Measurements from ENCODE around the gene SRF.

Gene SRF

DNA sequence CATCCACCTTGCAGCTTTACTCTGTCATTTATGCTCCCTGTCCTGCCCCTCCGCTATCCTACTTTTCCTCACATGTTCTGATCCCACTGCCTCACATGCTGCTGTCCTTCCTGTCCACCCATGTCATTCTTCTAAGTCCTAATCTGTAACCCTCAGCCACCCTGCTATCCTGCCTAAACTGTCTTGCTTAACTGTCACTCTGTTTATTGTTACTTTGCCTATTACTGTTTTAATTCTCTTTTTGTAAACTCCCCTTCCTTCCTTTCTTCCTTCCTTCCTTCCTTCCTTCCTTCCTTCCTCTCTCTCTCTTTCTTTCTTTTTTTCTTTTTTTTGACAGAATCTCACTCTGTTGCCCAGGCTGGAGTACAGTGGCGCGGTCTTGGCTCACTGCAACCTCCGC lies 12.4 kb downstream of the SRF start:
- TF ChIP-seq CTCF (IDR thresholded peaks at IDR 0.05; ENCODE audit: low read depth, low read length): no peak
- DNase-seq (ENCODE audit: low read depth in 2 of 2): no peak
- H3K4me3 ChIP-seq (replicated peaks in 1 of 2; ENCODE audit: low read depth in 2 of 2, low read length in 2 of 2): no peak overlapping the region

DNA sequence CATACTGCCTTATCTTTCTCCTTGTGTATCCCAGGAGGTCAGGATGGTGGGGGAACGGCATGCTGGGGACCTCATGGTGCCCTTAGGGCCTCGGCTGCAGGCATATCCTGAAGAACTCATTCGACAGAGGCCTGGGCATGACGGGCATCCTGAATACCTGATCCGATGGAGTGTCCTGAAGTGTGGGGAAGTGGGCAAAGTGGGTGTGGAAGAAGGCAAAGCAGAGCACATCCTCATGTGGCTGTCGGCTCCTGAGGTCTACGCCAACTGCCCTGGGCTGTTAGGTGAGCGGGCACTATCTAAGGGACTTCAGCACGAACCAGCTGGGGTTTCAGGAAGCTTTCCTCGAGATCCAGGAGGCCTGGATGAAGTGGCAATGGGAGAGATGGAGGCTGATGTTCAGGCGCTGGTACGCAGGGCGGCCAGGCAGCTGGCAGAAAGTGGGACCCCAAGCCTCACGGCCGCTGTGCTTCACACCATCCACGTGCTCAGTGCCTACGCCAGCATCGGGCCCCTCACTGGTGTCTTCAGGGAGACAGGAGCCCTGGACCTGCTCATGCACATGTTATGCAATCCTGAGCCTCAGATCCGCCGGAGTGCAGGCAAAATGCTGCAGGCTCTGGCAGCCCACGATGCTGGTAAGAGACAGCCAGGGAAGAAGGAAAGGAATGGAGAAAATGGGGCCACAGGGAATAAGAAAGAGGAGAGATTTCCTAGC lies 13.4 kb downstream of the SRF start:
- no peak overlapping the region for H3K4me3 ChIP-seq (replicated peaks in 1 of 2; ENCODE audit: low read depth in 2 of 2, low read length in 2 of 2)
- no peak for TF ChIP-seq CTCF (IDR thresholded peaks at IDR 0.05; ENCODE audit: low read depth, low read length)
- DNase-seq (ENCODE audit: low read depth in 2 of 2): no peak

DNA sequence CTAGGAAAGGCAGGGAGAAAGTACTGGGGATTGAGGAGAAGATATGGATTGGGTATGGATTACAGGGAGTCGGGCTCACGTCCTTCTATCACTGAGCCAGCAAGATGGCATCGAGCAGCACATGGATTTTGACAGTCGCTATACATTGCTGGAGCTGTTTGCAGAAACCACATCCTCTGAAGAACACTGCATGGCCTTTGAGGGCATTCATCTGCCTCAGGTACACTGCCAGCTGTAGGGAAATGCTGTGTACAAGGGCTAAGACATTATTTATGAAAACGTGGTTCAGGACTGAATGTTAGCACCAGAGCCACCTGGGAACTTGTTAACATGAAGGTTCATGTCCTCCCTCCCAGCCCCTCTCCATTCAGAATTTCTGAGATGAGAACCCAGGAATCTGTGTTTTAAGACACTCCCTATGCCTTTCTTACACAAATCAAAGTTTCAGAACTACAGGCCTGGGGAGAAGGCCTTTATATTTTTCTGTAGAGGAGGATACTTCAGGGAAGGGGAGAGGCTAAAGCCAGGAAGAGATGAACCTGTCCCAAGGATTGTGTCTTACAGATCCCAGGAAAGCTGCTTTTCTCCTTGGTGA lies 14.4 kb downstream of the SRF start:
- DNase-seq (ENCODE audit: low read depth in 2 of 2): no peak
- no peak overlapping the region for H3K4me3 ChIP-seq (replicated peaks in 1 of 2; ENCODE audit: low read depth in 2 of 2, low read length in 2 of 2)
- no peak for TF ChIP-seq CTCF (IDR thresholded peaks at IDR 0.05; ENCODE audit: low read depth, low read length)

- no peak for DNase-seq (ENCODE audit: low read depth in 2 of 2)
- no peak for TF ChIP-seq CTCF (IDR thresholded peaks at IDR 0.05; ENCODE audit: low read depth, low read length)
- H3K4me3 ChIP-seq (replicated peaks in 1 of 2; ENCODE audit: low read depth in 2 of 2, low read length in 2 of 2): no peak overlapping the region
Observed at GRCh38 chr6:43186019-43186418, 14.9 kb downstream of the SRF start.

DNA sequence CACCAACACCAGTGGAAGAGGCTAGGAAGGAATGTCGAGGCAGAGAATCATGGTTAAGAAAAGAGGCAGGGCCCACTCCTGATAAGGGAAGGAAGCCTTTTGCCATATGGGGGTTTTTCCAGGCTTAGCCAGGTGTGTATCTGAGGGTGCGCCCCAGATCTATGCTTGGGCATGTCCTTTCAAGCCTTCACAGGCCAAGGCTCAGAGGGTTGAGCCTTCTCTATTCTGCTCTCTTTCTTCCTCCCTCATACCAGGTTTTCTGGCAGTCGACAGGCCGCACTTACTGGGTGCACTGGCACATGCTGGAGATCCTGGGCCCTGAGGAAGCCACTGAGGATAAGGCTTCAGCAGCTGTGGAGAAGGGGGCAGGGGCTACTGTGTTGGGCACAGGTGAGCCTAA lies 15.6 kb downstream of the SRF start:
- no peak for TF ChIP-seq CTCF (IDR thresholded peaks at IDR 0.05; ENCODE audit: low read depth, low read length)
- no peak overlapping the region for H3K4me3 ChIP-seq (replicated peaks in 1 of 2; ENCODE audit: low read depth in 2 of 2, low read length in 2 of 2)
- no peak for DNase-seq (ENCODE audit: low read depth in 2 of 2)

DNA sequence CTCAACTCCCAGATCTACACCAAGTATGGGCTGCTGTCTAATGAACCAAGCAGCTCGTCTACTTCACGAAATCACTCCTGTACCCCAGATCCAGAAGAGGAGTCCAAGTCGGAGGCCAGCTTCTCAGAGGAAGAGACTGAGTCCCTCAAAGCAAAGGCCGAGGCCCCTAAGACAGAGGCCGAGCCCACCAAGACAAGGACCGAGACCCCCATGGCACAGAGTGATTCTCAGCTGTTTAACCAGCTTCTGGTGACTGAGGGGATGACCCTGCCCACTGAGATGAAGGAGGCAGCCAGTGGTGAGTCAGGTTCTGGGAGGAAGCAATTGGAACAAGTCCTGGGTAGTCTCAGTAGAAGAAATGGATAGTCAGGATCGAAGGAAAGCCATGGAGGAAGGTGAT lies 16.8 kb downstream of the SRF start:
- no peak overlapping the region for H3K4me3 ChIP-seq (replicated peaks in 1 of 2; ENCODE audit: low read depth in 2 of 2, low read length in 2 of 2)
- DNase-seq (ENCODE audit: low read depth in 2 of 2): no peak
- no peak for TF ChIP-seq CTCF (IDR thresholded peaks at IDR 0.05; ENCODE audit: low read depth, low read length)
